Spinal cord (tissue), 10 donors: Measurements from ENCODE around the gene NR4A3. TPM values are rescaled to one million over a fixed set of nuclear protein-coding genes. Genes with fewer than 3 reads are reported as not detected.

Experiments
- DNase-seq, 6 donors: peaks; one replicate each; pipeline versions ENCODE4 v3.0.0 to v3.0.0-alpha.2; 2013 to 2015; ENCODE audit warnings: low spot score in 6 of 6, low read depth in 4 of 6
- H3K27ac ChIP-seq: one replicate; pipeline ENCODE4 v1.5.1; 2013; ENCODE audit warnings: low read depth, low read length, control low read depth
- H3K27me3 ChIP-seq: one replicate; pipeline ENCODE4 v1.6.1; 2013; ENCODE audit warnings: low read length; ENCODE audit not compliant: control insufficient read depth, insufficient read depth
- H3K36me3 ChIP-seq: one replicate; pipeline ENCODE4 v1.6.1; 2013; ENCODE audit warnings: low read length; ENCODE audit not compliant: control insufficient read depth, insufficient read depth
- H3K4me1 ChIP-seq: one replicate; pipeline ENCODE4 v1.6.1; 2013; ENCODE audit warnings: low read length; ENCODE audit not compliant: control insufficient read depth, insufficient read depth
- H3K4me3 ChIP-seq: one replicate; pipeline ENCODE4 v1.5.1; 2013; ENCODE audit warnings: low read depth, low read length, control low read depth
- H3K9me3 ChIP-seq: one replicate; pipeline ENCODE4 v1.6.1; 2013; ENCODE audit warnings: low read length; ENCODE audit not compliant: control insufficient read depth, insufficient read depth
- WGBS: methylation state at CpG from one replicate; pipeline ENCODE4 v1.1.5; 2013; ENCODE audit warnings: missing lambda C conversion rate; ENCODE audit not compliant: insufficient coverage; 5-methylcytosine and 5-hydroxymethylcytosine counted together
- polyA plus RNA-seq, 2 donors: library from polyadenylated mRNA; unstranded; fragments of 120-200 nt; gene quantifications; one replicate each; pipeline ENCODE4 v1.2.1, GENCODE V29; 2013; ENCODE audit not compliant: insufficient read length in 2 of 2
- total RNA-seq, 2 donors: library from RNA; depleted of rRNA in 1 of 2; stranded (reverse); fragments of 120-200 nt in 1 of 2; fragments of >200 nt in 1 of 2; gene quantifications; one replicate each; pipeline versions ENCODE4 v1.2.3 to v1.2.4, GENCODE V29; 2013 to 2014
- donor health status: healthy.

The NR4A3 gene
- total and polyA plus RNA-seq, 4 donors = 2.4 to 8.4 (median 5.9) TPM

- Histone ChIP-seq H3K27me3 (no peaks in the 10 kb centered on the region), H3K4me1 (no peaks in the 10 kb centered on the region), H3K9me3 (no peaks in the 10 kb centered on the region), H3K36me3 (no peaks in the 10 kb centered on the region), H3K4me3 (no peak overlapping the region), H3K27ac (no peak overlapping the region)
- peak in 1 of 6 donors; percentile 36 for DNase-seq
These were observed 34.1 kb upstream of the NR4A3 start for GRCh38 chr9:99787556-99787955.

GRCh38 chr9:99793528-99793927, 28.2 kb upstream of the NR4A3 start:
- no peaks in the 10 kb centered on the region for H3K9me3 ChIP-seq
- no peaks in the 10 kb centered on the region for H3K4me1 ChIP-seq
- H3K27ac ChIP-seq = no peak overlapping the region
- no peaks in the 10 kb centered on the region for H3K36me3 ChIP-seq
- no CpG with 5 or more reads among the region's 4 CpGs for WGBS
- no peak for DNase-seq
- H3K27me3 ChIP-seq = no peaks in the 10 kb centered on the region
- no peak overlapping the region for H3K4me3 ChIP-seq

DNA sequence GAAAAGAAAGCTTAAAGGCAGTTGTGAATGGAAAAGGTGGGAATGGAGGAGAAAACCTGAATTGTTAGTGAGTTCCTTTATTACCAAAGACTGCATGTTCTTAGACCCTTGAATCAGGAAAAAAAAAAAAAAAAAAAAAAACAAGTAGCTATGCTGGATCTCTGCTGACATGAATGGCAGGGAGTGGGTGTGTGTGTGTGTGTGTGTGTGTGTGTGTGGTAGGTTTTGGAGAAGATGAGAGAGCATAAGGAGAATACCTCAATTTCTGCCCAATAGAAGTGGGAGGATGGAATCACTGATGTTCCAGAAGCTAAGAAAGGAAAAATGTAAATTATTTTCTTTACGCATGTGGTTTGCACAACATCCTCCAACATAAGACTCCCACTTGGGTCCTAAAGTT, 25.5 kb upstream of the NR4A3 start:
- H3K36me3 ChIP-seq = no peaks in the 10 kb centered on the region
- H3K9me3 ChIP-seq = no peaks in the 10 kb centered on the region
- no peaks in the 10 kb centered on the region for H3K4me1 ChIP-seq
- WGBS = no CpG with 5 or more reads among the region's 1 CpG
- no peaks in the 10 kb centered on the region for H3K27me3 ChIP-seq
- no peak overlapping the region for H3K4me3 ChIP-seq
- no peak overlapping the region for H3K27ac ChIP-seq
- DNase-seq = no peak

- no CpG with 5 or more reads among the region's 3 CpGs for whole genome bisulfite sequencing
- DNase-seq = no peak
- no peaks in the 10 kb centered on the region for H3K9me3 ChIP-seq
- no peak overlapping the region for H3K4me3 ChIP-seq
- no peaks in the 10 kb centered on the region for H3K27me3 ChIP-seq
- no peaks in the 10 kb centered on the region for H3K36me3 ChIP-seq
- H3K4me1 ChIP-seq = no peaks in the 10 kb centered on the region
- H3K27ac ChIP-seq = no peak overlapping the region
These were observed 19.9 kb upstream of the NR4A3 start for GRCh38 chr9:99801775-99802174.

DNA sequence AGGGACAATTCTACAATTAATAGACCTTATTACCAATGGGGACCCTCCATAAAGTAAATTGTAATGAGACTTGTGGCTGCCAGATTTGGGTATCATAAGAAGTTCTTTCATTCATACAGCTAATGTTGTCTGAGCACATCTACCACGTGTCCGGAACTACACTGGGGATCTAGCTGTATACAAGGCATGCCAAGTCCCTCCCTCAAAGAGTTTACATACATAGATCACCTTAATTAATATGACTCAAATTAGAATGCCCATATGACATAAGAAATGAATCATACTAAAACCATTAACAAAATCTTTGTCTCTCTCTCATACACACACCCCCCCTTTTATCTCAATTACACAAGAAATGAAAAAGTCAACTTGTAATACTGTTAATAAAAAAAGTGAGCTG, 18.0 kb upstream of the NR4A3 start:
- WGBS = 89% methylated on average over 2 of the region's 2 CpGs
- no peaks in the 10 kb centered on the region for H3K27me3 ChIP-seq
- no peaks in the 10 kb centered on the region for H3K36me3 ChIP-seq
- H3K27ac ChIP-seq = no peak overlapping the region
- H3K4me3 ChIP-seq = no peak overlapping the region
- H3K9me3 ChIP-seq = no peaks in the 10 kb centered on the region
- no peak for DNase-seq
- no peaks in the 10 kb centered on the region for H3K4me1 ChIP-seq

- no peaks in the 10 kb centered on the region for H3K4me1 ChIP-seq
- peak in 2 of 6 donors; percentile 65 to 66 for DNase-seq
- no peak overlapping the region for H3K27ac ChIP-seq
- 65% methylated on average over 2 of the region's 4 CpGs for WGBS
- no peak overlapping the region for H3K4me3 ChIP-seq
- no peaks in the 10 kb centered on the region for H3K36me3 ChIP-seq
- H3K9me3 ChIP-seq = no peaks in the 10 kb centered on the region
- H3K27me3 ChIP-seq = no peaks in the 10 kb centered on the region
These were observed 14.3 kb upstream of the NR4A3 start for GRCh38 chr9:99807276-99807852.

- no peaks in the 10 kb centered on the region for H3K4me1 ChIP-seq
- DNase-seq = no peak
- no peak overlapping the region for H3K4me3 ChIP-seq
- no peaks in the 10 kb centered on the region for H3K36me3 ChIP-seq
- H3K27me3 ChIP-seq = no peaks in the 10 kb centered on the region
- no peaks in the 10 kb centered on the region for H3K9me3 ChIP-seq
- H3K27ac ChIP-seq = no peak overlapping the region
These were observed 13.7 kb upstream of the NR4A3 start for GRCh38 chr9:99807956-99808355.

- Histone ChIP-seq H3K9me3 (no peaks in the 10 kb centered on the region), H3K27ac (no peak overlapping the region), H3K4me1 (no peaks in the 10 kb centered on the region), H3K27me3 (no peaks in the 10 kb centered on the region), H3K4me3 (no peak overlapping the region), H3K36me3 (no peaks in the 10 kb centered on the region)
- no peak for DNase-seq
- WGBS = 93% methylated on average over 2 of the region's 2 CpGs
These were observed 13.2 kb upstream of the NR4A3 start for GRCh38 chr9:99808454-99808853.

GRCh38 chr9:99809586-99810319, 11.9 kb upstream of the NR4A3 start:
- Histone ChIP-seq H3K4me3 (no peak overlapping the region), H3K36me3 (no peaks in the 10 kb centered on the region), H3K27me3 (no peaks in the 10 kb centered on the region), H3K4me1 (no peaks in the 10 kb centered on the region), H3K27ac (no peak overlapping the region), H3K9me3 (no peaks in the 10 kb centered on the region)
- DNase-seq = peak in 1 of 6 donors; percentile 37

- Histone ChIP-seq H3K36me3 (no peaks in the 10 kb centered on the region), H3K4me1 (no peaks in the 10 kb centered on the region), H3K9me3 (no peaks in the 10 kb centered on the region), H3K27me3 (no peaks in the 10 kb centered on the region), H3K27ac (no peak overlapping the region), H3K4me3 (no peak overlapping the region)
- DNase-seq = no peak
- WGBS = 50% methylated on average over 1 of the region's 1 CpG
These were observed 10.5 kb upstream of the NR4A3 start for GRCh38 chr9:99811172-99811571.
